ENCODE measurements around the gene TMEM131L.
"Not testable (repeated sequence)": the region's sequence is repeated elsewhere in the genome, so short reads cannot be mapped to it uniquely, and the experiment has no call there.

The TMEM131L gene

GRCh38 chr4:153448003-153448731 is 18.0 kb upstream of the TMEM131L start:
- DNase-seq = no peak

GRCh38 chr4:153449338-153449737 is 16.8 kb upstream of the TMEM131L start:
- DNase-seq = no peak

DNA sequence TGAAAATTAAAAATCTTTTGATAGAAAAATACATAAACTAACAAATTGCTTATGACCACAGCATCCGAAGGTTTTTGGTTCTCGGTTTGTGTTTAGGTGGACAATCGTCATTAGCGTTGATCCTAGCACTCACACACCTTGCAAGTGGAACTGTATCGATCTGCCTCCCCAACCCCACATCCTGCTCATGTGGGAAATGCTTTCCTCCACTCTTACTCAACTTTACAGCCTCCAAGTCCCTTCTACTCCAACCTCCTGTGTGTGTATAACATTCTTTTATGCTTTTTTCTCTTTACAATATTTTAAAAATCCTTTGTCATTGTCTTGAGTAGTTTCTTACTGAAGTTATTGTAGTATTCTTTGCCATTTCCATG is 15.6 kb upstream of the TMEM131L start:
- DNase-seq = no peak

- DNase-seq = not testable (repeated sequence)
Observed at GRCh38 chr4:153451145-153451544, 15.0 kb upstream of the TMEM131L start.

DNA sequence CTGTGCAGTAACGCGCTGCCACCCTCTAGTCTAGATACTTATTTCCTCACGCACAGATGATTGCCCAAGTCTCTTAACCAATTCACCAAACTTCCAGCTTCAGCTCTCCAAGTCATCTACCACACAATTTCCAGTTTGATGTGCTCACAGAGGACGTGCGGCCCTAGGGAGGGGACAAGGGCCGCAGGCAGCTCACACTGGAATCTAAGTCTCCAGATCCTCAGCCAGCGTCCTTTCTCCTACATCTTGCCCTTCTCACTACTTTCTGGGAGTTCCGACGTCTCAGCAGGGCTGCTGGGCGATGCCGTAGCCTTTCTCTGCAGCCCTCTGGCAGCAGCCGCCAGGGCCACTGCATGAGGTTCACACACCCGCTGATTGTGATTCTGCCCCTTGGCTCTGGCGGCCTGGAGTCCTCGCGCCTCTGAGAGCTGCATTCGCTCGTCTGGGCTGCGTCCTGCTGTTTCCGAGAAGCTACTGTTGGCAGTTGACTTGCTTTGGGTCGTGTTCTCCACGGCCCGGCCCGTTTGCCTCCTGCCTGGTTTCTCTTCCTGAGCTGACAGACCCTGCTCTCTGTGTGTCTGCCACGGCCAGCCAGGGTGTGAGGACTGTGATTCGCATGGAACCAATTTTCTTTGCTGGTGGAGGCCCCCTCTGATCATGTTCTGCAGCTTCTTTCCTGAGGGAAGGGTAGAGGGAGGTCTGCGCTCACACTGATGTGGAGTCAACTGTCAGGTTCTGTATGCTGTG is 14.1 kb upstream of the TMEM131L start:
- no peak for DNase-seq

DNA sequence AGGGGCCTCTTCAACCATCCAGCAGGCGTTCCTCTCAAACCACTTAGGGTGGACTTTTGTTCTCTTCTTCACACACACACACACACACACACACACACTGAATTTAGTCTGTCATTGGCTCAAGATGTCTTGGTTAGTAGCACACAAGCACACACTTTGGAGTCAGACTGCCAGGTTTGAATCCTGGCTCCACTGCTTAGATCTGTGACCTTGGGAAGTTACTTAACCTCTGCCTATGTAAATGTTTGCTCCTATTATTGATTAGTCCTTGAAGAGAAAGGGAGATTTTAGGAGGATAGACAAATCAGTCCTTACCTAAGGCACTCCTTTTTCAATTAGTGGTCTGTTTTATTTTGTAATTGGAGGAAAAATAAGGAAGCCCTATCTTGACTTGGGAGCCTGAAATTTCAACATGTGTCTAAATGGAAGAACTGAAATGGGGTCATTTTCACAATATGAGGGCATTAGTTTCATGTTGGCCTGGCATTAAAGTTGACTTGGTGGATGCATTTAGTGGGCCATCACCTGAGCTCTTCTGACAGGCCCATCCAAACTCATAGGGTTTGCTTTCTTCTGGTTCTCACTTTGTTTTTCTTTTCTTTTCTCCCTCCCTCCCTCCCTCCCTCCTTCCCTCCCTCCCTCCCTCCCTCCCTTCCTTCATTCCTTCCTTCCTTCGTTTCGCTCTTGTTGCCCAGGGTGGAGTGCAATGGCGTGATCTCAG is 13.3 kb upstream of the TMEM131L start:
- DNase-seq = no peak

GRCh38 chr4:153453402-153453801 is 12.8 kb upstream of the TMEM131L start:
- no peak for DNase-seq

GRCh38 chr4:153458969-153459368 is 7.2 kb upstream of the TMEM131L start:
- DNase-seq = no peak

GRCh38 chr4:153461549-153461948 is 4.6 kb upstream of the TMEM131L start:
- not testable (repeated sequence) for DNase-seq

GRCh38 chr4:153464068-153464467 is 2.1 kb upstream of the TMEM131L start:
- DNase-seq = no peak

DNA sequence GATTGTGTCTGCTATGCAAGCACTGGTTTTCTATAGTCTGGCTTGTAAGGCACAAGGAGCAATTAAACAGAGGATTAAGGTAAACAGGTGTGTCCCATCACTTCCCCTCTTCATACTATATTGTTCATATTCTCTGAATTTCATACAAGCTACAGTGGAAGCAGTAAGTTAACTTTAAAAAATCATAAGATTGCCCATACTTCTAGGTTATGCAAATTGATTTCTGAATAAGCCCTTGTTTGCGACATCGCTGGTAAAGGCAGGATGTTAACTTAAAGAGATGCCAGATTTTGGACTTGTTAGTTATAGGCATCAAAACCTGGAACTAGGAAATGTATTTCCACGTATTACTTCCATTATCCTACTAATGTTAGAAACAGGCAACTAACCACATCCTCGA is 1.0 kb upstream of the TMEM131L start:
- DNase-seq = no peak

DNA sequence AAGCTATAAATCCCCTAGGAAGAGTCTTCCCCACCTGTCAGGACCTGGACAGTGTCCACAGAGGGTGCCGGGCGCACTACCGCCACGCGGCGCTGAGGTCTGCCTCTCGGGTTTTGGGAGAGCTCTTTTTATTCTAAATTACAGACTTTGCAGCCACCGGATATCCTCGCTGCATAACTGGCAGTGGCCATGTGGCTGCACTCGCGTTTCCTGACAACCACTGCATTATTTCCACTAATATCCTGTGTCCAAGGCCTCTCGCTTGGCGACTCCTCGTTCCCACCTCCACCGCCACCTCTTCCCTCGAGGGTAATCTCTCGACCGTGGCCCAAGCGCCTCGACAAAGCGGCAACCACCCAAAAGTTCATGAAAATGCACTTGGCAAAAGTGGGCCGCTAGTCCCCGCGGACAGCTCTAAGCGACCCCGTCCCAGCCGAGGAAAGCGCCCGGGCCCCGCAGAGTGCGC is 512 bp upstream of the TMEM131L start:
- no peak for DNase-seq

DNA sequence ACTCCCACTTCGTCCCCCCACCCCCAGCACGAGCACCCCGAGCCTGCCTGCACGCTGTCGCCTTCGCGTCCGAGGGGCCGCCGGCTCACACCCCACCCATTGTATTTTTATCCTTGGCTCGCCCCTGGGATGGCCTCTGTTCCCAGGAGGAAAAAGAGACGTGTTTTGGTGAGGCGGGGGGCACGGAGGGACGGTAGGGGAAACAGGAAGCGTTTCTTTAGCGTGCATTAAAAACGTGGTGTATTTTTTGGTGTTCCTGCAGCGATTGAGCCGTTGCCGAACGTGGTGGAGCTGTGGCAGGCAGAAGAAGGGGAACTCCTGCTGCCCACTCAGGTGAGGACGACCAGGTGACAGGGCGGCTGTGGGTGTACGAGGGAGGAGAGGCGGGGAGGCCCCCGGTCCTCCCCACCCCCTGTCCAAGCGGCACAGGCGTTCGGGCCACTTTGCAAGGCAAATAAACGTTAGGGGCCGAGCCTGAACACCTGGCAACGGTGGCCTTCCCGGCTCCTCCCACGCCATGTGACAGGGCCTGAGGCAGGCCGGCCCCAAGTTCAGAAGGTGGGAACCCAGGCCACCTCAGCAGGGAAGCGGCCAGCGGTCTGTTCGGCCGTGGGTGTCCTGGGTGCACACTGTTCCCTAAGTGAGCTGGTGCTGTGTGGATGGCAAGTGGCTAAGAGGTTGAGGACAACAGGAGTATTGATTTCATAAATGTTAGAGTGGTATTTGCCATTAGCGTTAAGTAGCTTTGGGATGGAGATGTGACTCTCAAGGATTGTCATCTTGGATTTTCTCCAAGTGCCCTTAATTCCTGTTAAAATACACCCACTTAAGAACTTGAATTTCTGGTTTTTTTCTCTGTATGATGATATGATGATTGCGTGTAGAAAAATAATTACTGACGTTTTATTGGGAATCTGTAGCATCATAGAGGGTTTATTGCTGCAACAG is 1.1 kb downstream of the TMEM131L start:
- peak; percentile 86 for DNase-seq

GRCh38 chr4:153467897-153468262 is 1.7 kb downstream of the TMEM131L start:
- DNase-seq = no peak

- no peak for DNase-seq
Observed at GRCh38 chr4:153468587-153468986, 2.4 kb downstream of the TMEM131L start.

- DNase-seq = no peak
Observed at GRCh38 chr4:153469031-153469430, 2.9 kb downstream of the TMEM131L start.

DNA sequence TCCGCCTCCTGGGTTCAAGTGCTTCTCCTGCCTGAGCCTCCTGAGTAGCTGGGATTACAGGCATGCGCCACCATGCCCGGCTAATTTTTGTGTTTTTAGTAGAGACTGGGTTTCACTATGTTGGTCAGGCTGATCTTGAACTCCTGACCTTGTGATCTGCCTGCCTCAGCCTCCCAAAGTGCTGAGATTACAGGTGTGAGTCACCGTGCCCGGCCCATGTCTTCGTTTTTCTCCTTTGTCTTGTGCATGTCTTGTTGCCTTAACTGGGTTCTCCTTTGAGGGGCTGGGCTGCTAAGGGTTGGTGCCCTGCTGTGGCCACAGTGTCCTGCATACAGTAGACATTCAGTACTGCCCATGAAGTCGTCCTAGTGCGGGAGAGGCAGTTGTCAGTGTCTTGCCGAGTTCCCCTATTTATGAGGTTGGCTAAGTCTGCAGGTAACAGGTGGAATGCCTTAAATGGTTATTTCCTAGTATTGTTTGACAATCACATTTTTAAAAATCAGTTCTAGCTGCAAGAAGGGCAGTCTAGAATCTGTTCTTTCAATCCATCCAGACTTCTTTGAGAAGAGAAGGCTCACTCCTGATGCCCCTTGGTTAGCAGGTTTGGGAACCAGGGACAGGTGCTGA is 5.0 kb downstream of the TMEM131L start:
- DNase-seq = not testable (repeated sequence)

DNA sequence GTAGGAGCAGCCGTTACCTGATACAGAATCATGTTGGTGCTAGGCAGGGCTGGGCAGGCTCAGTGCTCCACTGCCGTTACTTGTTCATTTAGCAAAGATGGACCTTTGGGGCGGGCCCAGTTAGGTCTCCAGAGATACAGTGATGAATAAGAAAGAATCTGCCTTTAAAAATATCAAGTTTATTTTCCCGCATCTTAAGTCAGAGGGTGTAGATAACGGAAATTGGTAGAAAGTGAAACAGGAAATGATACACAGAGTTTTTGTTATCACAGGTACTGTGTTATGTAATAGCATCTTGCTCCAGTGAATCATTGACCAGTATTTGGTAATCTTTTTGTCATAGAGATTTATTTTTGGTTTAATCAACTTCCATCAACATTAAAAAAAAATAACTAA is 5.5 kb downstream of the TMEM131L start:
- DNase-seq = no peak

- no peak for DNase-seq
Observed at GRCh38 chr4:153472122-153473037, 6.2 kb downstream of the TMEM131L start.

DNA sequence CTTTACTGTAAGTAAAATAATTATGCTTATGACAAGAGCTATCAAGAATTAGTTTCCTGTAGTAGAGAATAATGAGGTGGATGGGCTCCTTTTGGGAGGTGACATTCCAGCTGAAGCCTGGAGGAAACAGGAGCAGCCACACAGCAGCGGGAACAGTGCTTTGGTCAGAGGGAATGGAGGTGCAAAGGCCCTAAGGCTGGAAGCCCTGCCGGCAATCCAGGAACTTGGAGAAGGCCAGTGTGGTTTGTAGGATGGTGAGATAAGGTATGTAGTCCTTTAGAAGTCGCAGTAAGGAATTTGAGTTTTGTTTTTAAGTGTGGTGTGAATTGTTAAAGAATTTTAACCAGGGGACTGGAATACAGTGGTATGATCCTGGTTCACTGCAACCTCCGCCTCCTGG is 8.1 kb downstream of the TMEM131L start:
- no peak for DNase-seq
